Activated CD8-positive, alpha-beta memory T cell treated with anti-CD3 and anti-CD28 coated beads for 36 hours (primary cell): ENCODE measurements around the gene PLET1. TPM values are rescaled to one million over a fixed set of nuclear protein-coding genes. Genes with fewer than 3 reads are reported as not detected.

ENCODE experiments used
- CTCF ChIA-PET: fragments of 350-600 bp; sonication (Branson Sonifier 250); formaldehyde crosslinking; loops from one replicate; lab custom pipeline; 2021; ENCODE audit warnings: antibody characterized with exemption; lab: Charles Lee
- POLR2A ChIA-PET: fragments of 350-600 bp; sonication (Branson Sonifier 250); formaldehyde crosslinking; loops from one replicate; lab custom pipeline; 2021; ENCODE audit warnings: antibody characterized with exemption; lab: Charles Lee
- total RNA-seq, 2 experiments: library from RNA; stranded (reverse); gene quantifications; one replicate each; pipeline ENCODE4 v1.2.3, GENCODE V29; 2021

Gene PLET1
- total RNA-seq, 2 experiments from 2014 or later: not detected

- POLR2A ChIA-PET: interaction anchor here (0.6 kb wide), 1 partner anchor 70 kb away, joined by 3 read pairs; no protein-coding TSS in a partner anchor
- CTCF ChIA-PET: interaction anchor here (0.6 to 1.4 kb wide), 4 partner anchors 9 to 266 kb away, joined by 3 to 4 read pairs (median 3); no protein-coding TSS in a partner anchor
Observed at GRCh38 chr11:112289588-112290492, 29.2 kb upstream of the PLET1 start.

- POLR2A ChIA-PET: no interaction called here
- CTCF ChIA-PET: interaction anchor here (0.7 to 1.6 kb wide), 4 partner anchors 10 to 268 kb away, joined by 3 to 5 read pairs (median 3); no protein-coding TSS in a partner anchor
Observed at GRCh38 chr11:112288021-112288420, 27.4 kb upstream of the PLET1 start.

- CTCF ChIA-PET: no interaction called here
- POLR2A ChIA-PET: no interaction called here
Observed at GRCh38 chr11:112285841-112286311, 25.2 kb upstream of the PLET1 start.

- ChIA-PET POLR2A (interaction anchor here (0.5 kb wide), 1 partner anchor 170 kb away, joined by 3 read pairs; no protein-coding TSS in a partner anchor), CTCF (interaction anchor here (1.0 to 7.5 kb wide), 4 partner anchors 55 to 1008 kb away, joined by 3 to 96 read pairs (median 10); partner anchors contain the start of gene PTS)
Observed at GRCh38 chr11:112281726-112282125, 21.1 kb upstream of the PLET1 start.

- ChIA-PET CTCF (interaction anchor here (0.6 to 7.5 kb wide), 24 partner anchors 9 to 1822 kb away, joined by 3 to 96 read pairs (median 4); partner anchors contain the start of gene PTS), POLR2A (interaction anchor here (0.7 kb wide), 1 partner anchor 160 kb away, joined by 5 read pairs; no protein-coding TSS in a partner anchor)
Observed at GRCh38 chr11:112280268-112281126, 19.8 kb upstream of the PLET1 start.

GRCh38 chr11:112279901-112280267 lies 19.2 kb upstream of the PLET1 start:
- ChIA-PET POLR2A (interaction anchor here (0.7 kb wide), 1 partner anchor 159 kb away, joined by 5 read pairs; no protein-coding TSS in a partner anchor), CTCF (interaction anchor here (0.6 to 7.5 kb wide), 21 partner anchors 9 to 1084 kb away, joined by 3 to 96 read pairs (median 4); partner anchors contain the start of gene PTS)

- CTCF ChIA-PET: interaction anchor here (0.7 to 7.5 kb wide), 7 partner anchors 10 to 73 kb away, joined by 3 to 96 read pairs (median 3); partner anchors contain the start of gene PTS
Observed at GRCh38 chr11:112278803-112279202, 18.1 kb upstream of the PLET1 start.

GRCh38 chr11:112277941-112278340 lies 17.3 kb upstream of the PLET1 start:
- ChIA-PET POLR2A (interaction anchor here (0.6 kb wide), 1 partner anchor 139 kb away, joined by 3 read pairs; no protein-coding TSS in a partner anchor), CTCF (interaction anchor here (0.6 to 7.5 kb wide), 3 partner anchors 10 to 57 kb away, joined by 3 to 96 read pairs (median 3); no protein-coding TSS in a partner anchor)

More at GRCh38 chr11:112278803-112279202, 18.1 kb upstream of the PLET1 start:
- POLR2A ChIA-PET: no interaction called here

GRCh38 chr11:112277029-112277428 lies 16.4 kb upstream of the PLET1 start:
- POLR2A ChIA-PET: no interaction called here
- CTCF ChIA-PET: interaction anchor here (0.6 to 0.7 kb wide), 2 partner anchors 12 to 46 kb away, joined by 3 read pairs; no protein-coding TSS in a partner anchor

GRCh38 chr11:112274007-112274783 lies 13.5 kb upstream of the PLET1 start:
- POLR2A ChIA-PET: no interaction called here

GRCh38 chr11:112273066-112273465 lies 12.4 kb upstream of the PLET1 start:
- ChIA-PET CTCF (no interaction called here), POLR2A (no interaction called here)

More at GRCh38 chr11:112274007-112274783, 13.5 kb upstream of the PLET1 start:
- CTCF ChIA-PET: interaction anchor here (0.7 to 2.0 kb wide), 2 partner anchors 55 to 182 kb away, joined by 3 to 9 read pairs; no protein-coding TSS in a partner anchor

- ChIA-PET POLR2A (no interaction called here), CTCF (interaction anchor here (1.4 kb wide), 1 partner anchor 9 kb away, joined by 5 read pairs; no protein-coding TSS in a partner anchor)
Observed at GRCh38 chr11:112271242-112271641, 10.6 kb upstream of the PLET1 start.

GRCh38 chr11:112270551-112271180 lies 10.0 kb upstream of the PLET1 start:
- CTCF ChIA-PET: interaction anchor here (1.4 kb wide), 1 partner anchor 9 kb away, joined by 5 read pairs; no protein-coding TSS in a partner anchor
- POLR2A ChIA-PET: no interaction called here

- POLR2A ChIA-PET: no interaction called here
- CTCF ChIA-PET: interaction anchor here (1.6 kb wide), 1 partner anchor 38 kb away, joined by 3 read pairs; no protein-coding TSS in a partner anchor
Observed at GRCh38 chr11:112269139-112269538, 8.5 kb upstream of the PLET1 start.

GRCh38 chr11:112268406-112268805 lies 7.7 kb upstream of the PLET1 start:
- ChIA-PET POLR2A (no interaction called here), CTCF (interaction anchor here (0.7 to 1.6 kb wide), 2 partner anchors 12 to 37 kb away, joined by 3 read pairs; no protein-coding TSS in a partner anchor)

GRCh38 chr11:112267188-112267591 lies 6.5 kb upstream of the PLET1 start:
- ChIA-PET POLR2A (no interaction called here), CTCF (no interaction called here)

- POLR2A ChIA-PET: no interaction called here
- CTCF ChIA-PET: no interaction called here
Observed at GRCh38 chr11:112266410-112266778, 5.7 kb upstream of the PLET1 start.
